Bone marrow (tissue), 2 donors: ENCODE results near the gene SUGCT.
"Not testable (repeated sequence)": the region's sequence is repeated elsewhere in the genome, so short reads cannot be mapped to it uniquely, and the experiment has no call there.

Source experiments
- DNase-seq, 2 donors: peaks; one replicate each; lab custom pipeline; 2025; lab: John Stamatoyannopoulos, UW

SUGCT gene

DNA sequence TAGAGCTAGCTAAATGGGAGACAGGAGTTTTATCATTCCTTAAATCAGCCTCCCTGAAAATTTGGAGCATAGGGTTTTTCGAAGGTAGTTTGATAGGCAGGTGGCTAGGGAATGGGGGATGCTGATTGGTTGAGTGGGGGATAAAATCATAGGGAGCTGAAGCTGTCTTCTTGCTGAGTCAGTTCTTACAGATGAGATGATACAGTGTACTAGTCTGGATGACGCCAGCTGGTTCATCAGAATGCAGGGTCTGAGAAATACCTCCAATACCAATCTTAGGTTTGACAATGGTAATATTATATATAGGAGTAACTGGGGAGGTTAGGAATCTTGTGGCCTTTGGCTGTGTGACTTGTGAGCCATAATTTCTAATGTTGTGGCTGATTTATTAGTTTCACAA, 271.2 kb downstream of the SUGCT start:
- no peak for DNase-seq

DNA sequence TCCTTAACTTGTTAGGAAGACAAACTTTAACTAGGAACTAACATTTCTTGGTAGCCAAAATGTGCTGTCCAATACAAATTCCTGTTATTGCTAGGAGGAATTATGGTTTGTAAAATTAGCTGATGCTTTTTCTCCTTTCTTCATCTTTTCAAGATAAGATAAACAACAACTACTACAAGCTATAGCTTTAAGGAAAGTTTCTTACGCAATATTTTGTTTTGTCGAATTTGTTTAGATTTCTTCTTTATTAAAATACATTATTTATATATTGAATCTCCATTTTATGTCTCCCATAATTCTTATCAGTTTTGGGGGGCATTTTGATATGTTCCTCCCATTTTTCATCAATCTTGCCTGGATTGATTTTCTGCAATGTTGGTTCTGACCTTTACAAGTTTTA, 277.5 kb downstream of the SUGCT start:
- no peak for DNase-seq

DNA sequence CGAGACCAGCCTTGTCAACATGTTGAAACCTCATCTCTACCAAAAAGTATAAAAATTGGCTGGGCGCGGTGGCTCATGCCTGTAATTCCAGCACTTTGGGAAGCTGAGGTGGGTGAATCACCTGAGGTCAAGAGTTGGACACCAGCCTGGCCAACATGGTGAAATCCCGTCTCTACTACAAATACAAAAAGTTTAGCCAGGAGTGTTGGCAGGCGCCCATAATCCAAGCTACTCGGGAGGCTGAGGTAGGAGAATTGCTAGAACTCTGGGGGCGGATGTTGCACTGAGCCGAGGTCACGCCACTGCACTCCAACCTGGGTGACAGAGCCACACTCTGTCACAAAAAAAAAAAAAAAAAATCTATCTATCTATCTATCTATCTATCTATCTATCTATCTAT, 279.9 kb downstream of the SUGCT start:
- not testable (repeated sequence) for DNase-seq

DNA sequence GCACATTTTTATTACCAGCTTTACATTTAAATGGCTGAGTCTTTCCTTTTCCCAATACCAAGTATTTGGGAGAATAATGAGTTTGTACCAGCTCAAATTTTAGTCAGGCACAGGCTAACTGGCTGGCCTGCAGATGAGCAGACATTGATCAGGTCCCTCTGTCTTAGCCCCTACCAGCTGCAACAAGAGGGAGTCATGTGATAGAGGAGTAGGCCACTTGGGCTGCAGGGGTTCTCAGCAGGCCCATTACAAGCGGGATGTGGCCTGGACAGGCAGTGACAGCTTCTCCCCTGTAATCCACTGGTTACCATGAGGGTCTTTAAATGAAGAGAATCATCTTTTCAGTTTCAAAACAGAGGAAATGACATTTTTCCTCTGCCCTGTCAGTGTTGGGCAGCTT, 283.6 kb downstream of the SUGCT start:
- no peak for DNase-seq

DNA sequence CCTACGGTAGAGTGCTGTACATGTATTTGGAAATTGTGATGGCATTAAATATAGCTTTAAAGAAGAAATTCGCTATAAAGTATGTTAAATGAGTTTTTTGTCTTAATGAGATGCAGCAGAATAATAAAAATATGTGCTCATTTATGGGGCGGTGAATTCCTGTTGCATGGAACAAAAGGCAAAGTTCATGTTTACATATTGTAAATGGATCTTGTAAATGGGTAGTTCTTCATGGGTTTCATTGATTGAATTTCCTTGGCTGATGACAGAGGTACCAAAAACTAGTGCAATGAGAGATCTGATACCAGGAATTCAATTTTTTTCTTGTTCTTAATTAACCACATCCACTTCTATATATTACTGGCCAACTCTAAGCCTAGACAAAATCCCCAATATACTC, 284.2 kb downstream of the SUGCT start:
- no peak for DNase-seq

DNA sequence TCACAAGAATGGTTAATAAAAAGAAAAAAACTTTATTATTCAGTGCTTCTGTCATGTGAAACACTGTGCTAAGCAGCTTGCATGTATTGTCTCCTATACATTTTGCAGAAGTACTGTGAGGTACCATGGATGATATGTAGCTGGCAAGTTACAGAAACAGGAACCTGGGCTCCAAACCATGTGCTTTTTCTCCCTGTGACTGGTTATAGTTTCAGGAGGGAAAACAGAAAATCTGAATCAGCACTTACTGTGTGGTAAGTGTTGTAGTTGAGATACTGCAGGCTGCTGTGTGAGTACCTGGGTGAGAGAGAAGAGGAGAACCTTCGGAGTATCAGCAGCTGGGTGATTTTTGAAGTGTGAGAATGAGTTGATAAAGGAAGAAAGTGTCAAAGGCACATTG, 285.0 kb downstream of the SUGCT start:
- no peak for DNase-seq

DNA sequence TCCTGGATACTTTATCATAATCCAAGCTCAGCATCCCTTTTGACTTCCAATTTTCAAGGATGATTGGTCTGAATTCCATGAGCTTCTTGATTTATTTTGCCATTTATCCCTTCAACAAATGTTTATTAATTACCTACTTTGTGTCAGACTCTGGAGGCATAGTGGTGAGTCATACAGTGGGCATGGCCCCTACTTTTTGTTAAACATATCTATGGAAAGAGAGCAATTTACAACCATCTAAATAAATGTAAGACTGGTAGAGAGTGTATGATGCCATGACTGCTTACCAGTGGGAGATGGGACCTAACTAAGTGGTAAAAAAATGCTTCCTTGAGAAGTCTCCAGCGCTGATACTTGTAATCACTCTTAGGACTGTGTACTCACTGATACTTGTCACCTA, 286.6 kb downstream of the SUGCT start:
- DNase-seq: no peak

DNA sequence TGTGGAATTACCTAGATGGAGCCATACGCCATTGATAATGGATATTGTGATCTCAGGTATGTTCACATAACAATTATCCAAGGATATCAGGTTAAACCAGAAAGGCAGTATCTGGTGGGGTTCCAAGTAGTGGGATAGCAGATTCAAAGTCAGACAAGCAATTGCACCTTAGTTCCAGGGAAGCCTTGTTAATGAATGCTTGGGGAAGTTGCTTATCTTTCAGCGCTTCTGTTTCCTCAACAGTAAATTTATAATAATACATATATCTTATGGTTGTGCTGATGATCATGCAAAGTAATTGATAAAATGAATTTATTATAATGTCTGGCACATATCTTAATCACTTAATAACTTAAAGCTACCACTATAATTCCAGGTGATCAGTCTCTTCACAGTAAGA, 290.9 kb downstream of the SUGCT start:
- no peak for DNase-seq

DNA sequence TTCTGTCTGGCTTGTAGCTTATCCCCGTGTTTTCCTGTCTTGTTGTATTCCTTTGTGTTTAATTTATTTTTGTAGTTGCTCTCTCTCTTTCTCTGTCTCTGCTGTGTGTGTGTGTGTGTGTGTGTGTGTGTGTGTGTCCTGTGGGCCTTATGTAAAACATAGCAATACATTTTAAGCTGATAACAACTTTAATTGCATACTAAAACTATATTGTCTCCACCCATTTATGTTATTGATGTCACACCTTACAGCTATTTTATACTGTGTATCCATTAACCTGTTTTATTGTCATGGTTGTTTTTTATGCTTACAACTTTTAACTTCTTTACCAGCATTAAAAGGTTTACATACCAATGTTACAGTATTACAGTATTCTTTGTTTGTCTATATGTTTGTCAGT, 293.6 kb downstream of the SUGCT start:
- DNase-seq: no peak

DNA sequence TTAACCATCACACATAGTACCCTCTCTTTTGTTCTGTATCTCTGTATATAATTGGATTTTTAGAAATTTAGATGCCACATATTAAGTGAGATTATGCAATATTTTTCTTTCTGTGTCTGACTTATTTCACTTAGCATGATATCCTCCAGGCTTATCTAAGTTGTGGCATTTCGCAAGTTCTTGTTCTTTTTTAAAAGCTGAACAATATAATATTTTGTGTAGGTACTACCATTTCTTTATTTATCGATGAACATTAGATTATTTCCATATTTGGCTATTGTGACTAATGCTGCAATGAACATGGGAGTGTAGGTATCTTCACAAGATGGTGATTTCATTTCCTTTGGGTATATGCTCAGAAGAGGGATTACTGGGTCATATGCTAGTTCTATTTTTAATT, 295.0 kb downstream of the SUGCT start:
- no peak for DNase-seq

DNA sequence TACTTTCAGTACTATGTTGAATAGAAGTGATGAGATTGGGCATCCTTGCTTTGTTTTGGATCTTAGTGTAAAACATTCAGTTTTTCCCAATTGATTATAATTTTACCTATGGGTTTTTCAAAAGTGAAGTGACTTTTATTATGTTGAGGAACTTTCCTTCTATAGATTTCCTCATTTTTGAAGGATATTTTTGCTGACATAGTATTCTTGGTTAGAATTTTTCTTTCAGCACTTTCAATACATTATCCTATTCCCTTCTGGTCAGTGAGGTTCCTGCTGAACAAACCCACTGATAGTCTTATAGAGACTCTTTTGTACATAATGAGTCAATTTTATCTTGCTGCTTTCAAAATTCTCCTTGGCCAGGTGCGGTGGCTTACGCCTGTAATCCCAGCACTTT, 297.2 kb downstream of the SUGCT start:
- no peak for DNase-seq

DNA sequence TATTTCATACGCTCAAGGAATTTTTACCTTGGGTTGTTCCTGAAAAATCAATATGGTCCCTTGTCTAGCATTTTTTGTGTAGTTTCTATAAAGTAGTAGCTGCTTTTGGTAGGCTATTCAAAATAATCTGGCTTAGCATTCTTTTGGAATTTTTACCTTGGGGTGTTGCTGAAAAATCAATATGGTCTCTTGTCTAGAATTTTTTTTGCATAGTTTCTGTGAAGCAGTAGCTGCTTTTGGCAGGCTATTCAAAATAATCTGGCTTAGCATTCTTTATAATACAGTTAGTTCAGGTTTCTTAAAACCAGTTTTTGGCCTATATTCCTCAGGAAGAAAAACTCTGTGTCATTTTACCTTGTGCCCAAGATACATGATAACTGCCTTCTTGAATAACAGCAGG, 301.9 kb downstream of the SUGCT start:
- DNase-seq: no peak

DNA sequence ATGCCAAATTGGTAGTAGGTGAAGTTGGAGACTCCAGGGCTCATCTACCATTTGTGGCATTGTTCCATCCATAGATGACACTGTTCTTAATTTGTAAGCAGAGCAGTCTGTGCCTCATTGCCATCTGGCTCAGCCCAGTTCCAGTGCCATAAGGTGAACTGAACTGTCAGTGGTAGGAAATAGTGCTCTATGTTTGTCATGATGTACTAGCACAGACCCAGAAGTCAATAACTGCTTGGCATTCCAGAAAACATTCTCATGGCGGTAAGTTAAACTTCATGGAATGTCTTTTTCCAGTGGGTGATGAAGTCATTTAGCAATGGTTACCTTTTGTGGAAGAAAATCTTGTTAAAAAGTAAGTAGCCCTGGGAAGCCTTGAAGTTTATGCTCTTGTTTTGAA, 302.7 kb downstream of the SUGCT start:
- no peak for DNase-seq

DNA sequence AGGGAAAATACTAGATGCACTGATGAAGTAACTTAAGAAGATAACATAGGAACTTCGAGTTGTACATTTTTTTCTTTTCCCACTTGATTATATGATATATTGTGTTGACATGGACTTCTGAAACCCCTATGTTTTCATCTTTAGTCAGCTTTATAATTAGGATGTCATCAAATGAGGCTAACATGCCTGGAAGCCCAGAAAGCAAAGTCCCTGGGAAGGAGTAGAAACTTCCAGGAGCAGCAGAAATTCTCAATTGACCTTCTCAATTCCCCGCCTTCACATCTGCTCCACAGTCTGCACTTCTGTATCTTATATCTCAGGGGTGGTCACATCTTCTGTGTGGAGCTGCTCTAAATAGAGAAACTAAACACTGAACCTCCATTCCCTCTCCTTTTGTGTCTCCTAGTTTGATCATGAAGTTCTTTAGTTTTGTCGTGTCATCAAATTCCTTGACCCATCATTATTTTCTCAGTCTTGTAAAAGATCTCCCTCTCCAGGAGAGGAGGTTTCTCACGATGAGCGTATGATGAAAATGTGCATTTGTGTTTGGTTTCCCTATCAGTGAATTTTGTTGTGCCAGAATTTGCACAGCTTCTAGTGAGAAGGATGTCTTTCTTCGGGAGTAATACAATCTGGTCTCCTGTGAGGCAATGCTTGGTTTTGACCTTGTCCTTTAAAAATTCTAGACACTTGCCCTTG, 303.3 kb downstream of the SUGCT start:
- DNase-seq: no peak

DNA sequence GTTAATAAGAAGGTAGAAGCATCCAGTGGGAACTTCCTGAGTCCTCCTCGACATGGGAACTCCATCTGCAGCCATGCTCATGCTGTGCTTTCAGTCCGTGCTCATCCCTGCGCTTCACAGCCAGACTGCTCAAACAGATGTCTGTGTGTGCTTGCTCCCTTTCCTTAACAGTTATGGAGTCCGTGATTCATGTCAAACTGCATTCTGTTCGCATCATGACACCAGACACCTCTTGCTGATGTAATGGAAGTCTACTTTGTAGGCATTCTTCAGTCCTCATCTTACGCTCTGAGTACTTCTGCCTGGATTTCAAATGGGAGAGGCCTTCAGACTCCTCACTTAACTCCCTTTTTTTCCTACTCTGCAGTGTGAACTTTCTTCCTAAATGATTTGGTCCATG, 304.9 kb downstream of the SUGCT start:
- DNase-seq: no peak

DNA sequence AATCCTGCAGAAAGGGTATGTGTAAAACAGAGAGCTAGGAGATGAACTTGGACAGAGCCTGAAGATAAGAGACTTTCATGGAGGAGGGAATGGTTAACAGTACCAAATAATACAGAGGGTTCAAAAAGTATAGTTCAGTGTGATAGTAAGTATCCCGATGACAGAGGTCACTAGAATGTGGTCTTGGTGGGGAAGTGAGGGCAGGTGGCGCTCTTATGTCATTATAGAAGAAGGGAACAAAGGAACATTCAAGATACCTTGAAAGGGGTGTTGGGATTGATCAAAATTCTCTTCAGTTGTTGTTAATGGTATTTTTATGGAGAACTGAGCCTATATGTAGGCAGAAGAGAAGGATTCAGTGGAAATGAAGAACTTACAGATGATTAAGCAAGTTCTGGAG, 312.5 kb downstream of the SUGCT start:
- no peak for DNase-seq

DNA sequence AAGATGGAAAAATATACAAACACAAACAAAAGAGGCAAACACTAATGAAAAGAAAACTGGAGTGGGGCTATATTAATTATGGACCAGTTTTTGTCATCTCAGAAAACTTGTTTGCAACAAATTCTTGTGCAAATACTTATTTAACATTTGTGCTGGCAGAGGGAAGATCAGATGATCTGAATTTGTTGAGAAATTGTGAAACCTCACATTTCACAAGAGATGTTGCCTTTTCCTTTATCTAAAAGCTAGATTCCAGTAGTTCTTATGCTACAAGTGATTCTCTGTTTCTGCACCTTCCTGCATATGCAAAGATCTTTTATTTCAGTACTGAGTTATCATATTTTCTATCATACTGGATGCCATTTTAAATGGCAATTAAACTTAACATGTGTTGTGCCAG, 320.7 kb downstream of the SUGCT start:
- no peak for DNase-seq

DNA sequence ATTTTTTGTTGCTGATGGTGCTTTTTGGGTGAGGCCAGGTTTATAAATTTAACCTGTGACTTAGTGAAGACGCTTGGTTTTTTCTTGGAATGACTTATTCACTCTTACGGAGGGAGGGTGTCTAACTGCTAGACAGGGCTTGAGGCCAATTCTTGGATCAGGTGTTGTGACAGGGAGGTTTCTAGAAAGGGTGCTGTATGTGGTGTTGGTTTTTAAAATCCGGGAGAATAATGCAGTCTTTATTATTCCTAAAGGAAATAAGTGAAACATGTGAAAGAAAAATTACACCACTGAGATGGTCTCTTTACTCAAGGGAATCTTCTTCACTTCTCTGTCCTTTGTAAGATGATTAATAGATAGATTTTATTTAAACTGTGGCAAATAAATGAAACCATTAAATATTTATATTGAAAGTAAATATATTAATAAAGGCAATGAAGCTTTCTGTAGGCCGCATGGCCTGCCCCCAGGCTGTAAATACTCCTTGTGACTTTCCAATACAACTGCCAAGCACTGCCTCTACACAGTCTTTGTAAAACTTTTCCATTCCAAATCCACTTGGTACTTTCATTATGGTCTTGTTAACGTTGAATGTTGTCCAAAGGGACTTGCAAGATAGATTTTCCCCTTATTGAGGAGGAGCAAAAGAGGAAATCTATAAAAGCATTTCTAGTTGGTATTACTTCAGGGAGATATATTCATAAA, 323.1 kb downstream of the SUGCT start:
- DNase-seq: no peak

DNA sequence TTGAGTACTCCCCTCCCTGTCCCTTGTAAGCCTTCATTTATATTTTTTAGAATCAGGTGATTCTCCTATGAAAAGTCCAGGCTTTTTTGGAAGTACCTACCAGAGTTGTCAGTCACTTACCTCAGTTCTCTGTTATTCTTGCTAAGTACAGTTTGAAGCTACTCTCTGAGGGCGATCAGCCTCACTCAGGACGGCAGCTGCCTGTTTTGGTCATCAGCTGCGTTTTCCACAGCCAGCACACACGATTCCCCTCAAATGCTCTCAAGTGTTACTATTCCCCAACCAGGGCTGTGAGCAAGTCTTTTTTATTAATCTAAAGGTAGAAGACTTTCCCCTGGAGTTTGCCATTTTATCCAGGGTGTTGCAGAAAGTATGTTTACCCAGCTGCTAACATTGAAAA, 328.6 kb downstream of the SUGCT start:
- no peak for DNase-seq

DNA sequence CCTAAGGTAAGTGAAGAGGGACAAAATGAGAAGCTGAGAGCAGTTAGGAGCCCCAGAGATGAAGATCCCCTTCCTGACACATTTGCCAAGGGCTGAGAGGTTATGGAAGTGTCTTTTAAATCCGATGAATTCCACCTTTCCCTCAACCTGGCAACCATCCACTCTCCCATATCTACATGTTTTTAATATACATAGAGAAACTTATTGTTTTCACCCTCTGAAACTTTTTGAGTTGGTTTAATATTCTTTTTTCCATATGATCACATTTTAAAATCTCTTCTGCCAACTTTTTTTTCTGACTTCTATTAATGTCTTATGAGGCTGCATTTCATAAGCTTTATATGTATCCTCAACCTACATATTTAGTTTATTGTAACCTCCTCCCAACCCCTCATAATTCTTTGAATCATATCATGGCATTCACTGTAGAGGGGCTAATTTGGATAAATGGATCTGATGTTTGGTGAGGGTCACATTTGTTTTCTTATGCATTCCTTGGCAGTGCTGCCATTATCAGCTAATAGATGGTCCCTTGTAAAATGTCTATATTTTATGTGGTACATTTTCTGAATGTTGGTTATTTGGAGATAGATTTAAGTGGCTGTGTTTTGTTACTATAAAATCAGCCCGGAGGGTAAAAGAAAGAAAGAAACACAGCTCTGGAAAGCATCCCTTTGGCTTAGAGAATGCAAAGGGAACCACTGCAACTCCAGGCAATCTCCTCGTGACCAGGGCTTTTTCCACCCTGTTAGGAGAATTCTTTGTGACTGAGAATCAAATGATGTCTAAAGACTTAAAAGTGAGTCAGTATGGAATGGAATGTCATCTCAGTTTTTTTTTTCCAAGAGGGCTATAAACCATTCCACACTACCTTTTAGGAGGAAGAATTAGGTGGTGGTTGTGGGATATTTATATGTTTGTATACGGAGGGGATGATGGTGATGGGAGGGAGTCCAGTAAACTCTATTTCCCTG, 334.4 kb downstream of the SUGCT start:
- DNase-seq: no peak

DNA sequence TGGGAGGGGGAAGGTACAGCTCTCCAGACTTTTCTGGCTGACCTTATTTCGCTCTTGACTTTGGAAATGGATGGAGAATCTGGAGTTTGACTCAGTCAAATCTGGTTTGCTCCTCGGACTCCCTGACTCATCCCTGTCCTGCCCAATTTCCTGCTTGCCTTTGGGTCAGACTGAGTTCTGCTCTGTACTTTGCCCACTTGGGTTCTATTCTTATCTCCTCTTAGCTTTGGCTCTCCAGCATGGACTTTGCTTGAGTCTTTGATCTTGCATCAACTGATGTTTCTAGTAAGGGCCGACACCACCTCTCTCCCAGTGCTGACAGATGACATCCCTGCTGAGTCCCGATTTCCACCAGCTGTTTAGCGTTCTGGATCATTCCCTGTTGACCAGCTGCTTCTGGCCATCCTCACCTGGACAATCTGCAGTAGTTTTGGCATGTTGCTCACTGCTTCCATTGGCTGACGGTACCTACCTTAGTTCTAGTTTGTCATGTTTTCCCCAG, 335.3 kb downstream of the SUGCT start:
- DNase-seq: no peak

DNA sequence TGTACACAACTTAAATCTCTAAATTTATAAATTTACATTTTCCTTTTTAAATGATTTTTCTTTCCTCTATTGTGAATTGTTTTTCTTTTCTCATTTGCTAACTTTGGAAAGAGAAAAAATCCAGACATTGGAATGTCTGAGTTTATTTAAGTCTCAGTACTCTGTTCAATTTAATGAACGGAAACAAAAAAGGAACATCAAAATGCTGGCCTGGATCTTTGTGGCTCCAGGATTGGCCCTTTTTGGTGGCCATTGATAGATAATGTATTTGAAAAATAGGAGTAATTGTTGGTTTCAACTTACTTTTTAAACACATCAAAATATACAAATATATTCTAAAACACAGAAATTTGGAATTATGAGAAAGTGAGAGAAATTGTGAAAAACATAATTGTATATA, 336.0 kb downstream of the SUGCT start:
- no peak for DNase-seq

DNA sequence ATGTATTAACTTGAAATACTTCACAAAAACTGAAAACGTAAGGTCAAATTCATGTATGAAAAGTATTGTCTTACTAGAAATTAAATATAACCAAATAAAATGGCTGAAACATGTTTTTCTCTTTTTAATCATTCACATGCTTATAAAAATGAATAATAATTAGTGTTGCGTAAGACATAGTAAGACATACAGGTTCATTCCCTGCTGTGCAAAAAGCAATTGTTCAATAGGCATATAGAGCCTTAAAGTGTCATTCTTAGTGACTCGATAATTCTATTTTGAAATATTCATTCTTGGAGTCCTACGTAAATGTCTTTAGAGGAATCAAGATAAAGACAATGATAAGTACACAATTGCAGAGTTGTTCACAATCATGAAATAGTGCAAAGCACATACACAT, 337.1 kb downstream of the SUGCT start:
- DNase-seq: no peak
